ENCODE results near the gene CPM. TPM values are rescaled to one million over a fixed set of nuclear protein-coding genes. Genes with fewer than 3 reads are reported as not detected.

Gene CPM
- total RNA-seq, 5 donors from 2014 or later (not counting 1 experiment from before 2014, with no cell fraction given) = 1.6 to 2.7 (median 2.1) TPM

GRCh38 chr12:68976395-68976841 lies 43.4 kb upstream of the CPM start:
- H3K27me3 Mint-ChIP-seq = peaks cover 3% of the 10 kb centered on the region in 2 donors
- no peaks in the 10 kb centered on the region for H3K9me3 ChIP-seq
- no peaks in the 10 kb centered on the region for H3K36me3 ChIP-seq (ENCODE audit: control insufficient read depth in 2 of 2, extremely low read depth in 1 of 2, insufficient read depth in 1 of 2, low read length in 1 of 2)
- H3K27ac Mint-ChIP-seq = no peak overlapping the region
- H3K27me3 ChIP-seq (replicated peaks in 1 of 2; ENCODE audit: control insufficient read depth in 2 of 2, extremely low read depth in 1 of 2, insufficient read depth in 2 of 2, low read length in 1 of 2) = peaks cover 0 to 5% of the 10 kb centered on the region in 2 experiments
- ATAC-seq (replicated peaks in 1 of 4) = no peak
- no peak overlapping the region for H3K4me3 Mint-ChIP-seq
- no peak for DNase-seq
- ChIA-PET CTCF (no interaction called here), POLR2A (no interaction called here)
- no peaks in the 10 kb centered on the region for H3K4me1 ChIP-seq (ENCODE audit: control insufficient read depth in 1 of 2, extremely low read depth in 1 of 2, insufficient read depth in 2 of 2, low read length in 2 of 2)
- no peak overlapping the region for H3K4me3 ChIP-seq (ENCODE audit: control insufficient read depth in 1 of 2, extremely low read depth in 1 of 2, low read length in 1 of 2)
- no peak overlapping the region for H3K27ac ChIP-seq (ENCODE audit: low read length)
- no CpG with 5 or more reads among the region's 2 CpGs for WGBS (ENCODE audit: insufficient coverage)
- H3K9me3 Mint-ChIP-seq = no peaks in the 10 kb centered on the region
- H3K36me3 Mint-ChIP-seq = no peaks in the 10 kb centered on the region
- H3K4me1 Mint-ChIP-seq = no peaks in the 10 kb centered on the region

DNA sequence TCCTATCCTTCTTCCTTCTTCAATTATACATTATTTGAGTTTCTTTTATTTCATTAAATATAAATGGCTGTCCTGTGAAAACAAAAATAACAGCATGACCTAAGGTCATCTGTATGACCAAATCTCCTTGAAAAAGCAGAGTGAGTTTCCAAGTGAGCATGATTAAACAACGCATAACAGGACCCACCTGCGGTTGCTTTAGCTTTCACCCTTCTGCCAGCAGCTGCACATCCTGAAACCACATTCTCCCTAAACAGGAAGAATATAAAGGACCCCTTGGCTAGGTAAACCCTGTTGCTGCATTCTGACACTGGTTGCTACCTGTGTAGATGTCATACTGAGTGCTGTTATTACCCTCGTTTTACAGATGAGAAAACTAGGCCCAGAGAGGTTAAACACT lies 42.8 kb upstream of the CPM start:
- DNase-seq (no peak), ATAC-seq (replicated peaks in 1 of 4) (no peak)
- H3K4me1 Mint-ChIP-seq = no peaks in the 10 kb centered on the region
- Histone ChIP-seq H3K4me3 (ENCODE audit: control insufficient read depth in 1 of 2, extremely low read depth in 1 of 2, low read length in 1 of 2) (no peak overlapping the region), H3K27me3 (replicated peaks in 1 of 2; ENCODE audit: control insufficient read depth in 2 of 2, extremely low read depth in 1 of 2, insufficient read depth in 2 of 2, low read length in 1 of 2) (peaks cover 0 to 3% of the 10 kb centered on the region in 2 experiments), H3K9me3 (no peaks in the 10 kb centered on the region), H3K4me1 (ENCODE audit: control insufficient read depth in 1 of 2, extremely low read depth in 1 of 2, insufficient read depth in 2 of 2, low read length in 2 of 2) (no peaks in the 10 kb centered on the region), H3K36me3 (ENCODE audit: control insufficient read depth in 2 of 2, extremely low read depth in 1 of 2, insufficient read depth in 1 of 2, low read length in 1 of 2) (no peaks in the 10 kb centered on the region), H3K27ac (ENCODE audit: low read length) (no peak overlapping the region)
- peaks cover under 1 to 1% of the 10 kb centered on the region in 2 donors for H3K27me3 Mint-ChIP-seq
- no peak overlapping the region for H3K4me3 Mint-ChIP-seq
- H3K36me3 Mint-ChIP-seq = no peaks in the 10 kb centered on the region
- POLR2A ChIA-PET = no interaction called here
- CTCF ChIA-PET = no interaction called here
- no peak overlapping the region for H3K27ac Mint-ChIP-seq
- no peaks in the 10 kb centered on the region for H3K9me3 Mint-ChIP-seq
- 100% methylated on average over 1 of the region's 3 CpGs for WGBS (ENCODE audit: insufficient coverage)

GRCh38 chr12:68972595-68972994 lies 39.6 kb upstream of the CPM start:
- ChIA-PET CTCF (no interaction called here), POLR2A (no interaction called here)
- no peak for DNase-seq
- H3K4me1 ChIP-seq (ENCODE audit: control insufficient read depth in 1 of 2, extremely low read depth in 1 of 2, insufficient read depth in 2 of 2, low read length in 2 of 2) = no peaks in the 10 kb centered on the region
- ATAC-seq (replicated peaks in 1 of 4) = no peak
- H3K4me3 ChIP-seq (ENCODE audit: control insufficient read depth in 1 of 2, extremely low read depth in 1 of 2, low read length in 1 of 2) = no peak overlapping the region
- H3K27me3 ChIP-seq (replicated peaks in 1 of 2; ENCODE audit: control insufficient read depth in 2 of 2, extremely low read depth in 1 of 2, insufficient read depth in 2 of 2, low read length in 1 of 2) = no peaks in the 10 kb centered on the region
- Mint-ChIP-seq H3K36me3 (no peaks in the 10 kb centered on the region), H3K9me3 (no peaks in the 10 kb centered on the region), H3K4me3 (no peak overlapping the region), H3K27ac (no peak overlapping the region), H3K27me3 (no peaks in the 10 kb centered on the region), H3K4me1 (no peaks in the 10 kb centered on the region)
- WGBS (ENCODE audit: insufficient coverage) = 86% methylated on average over 1 of the region's 2 CpGs
- H3K36me3 ChIP-seq (ENCODE audit: control insufficient read depth in 2 of 2, extremely low read depth in 1 of 2, insufficient read depth in 1 of 2, low read length in 1 of 2) = no peaks in the 10 kb centered on the region
- H3K27ac ChIP-seq (ENCODE audit: low read length) = no peak overlapping the region
- no peaks in the 10 kb centered on the region for H3K9me3 ChIP-seq

- WGBS (ENCODE audit: insufficient coverage) = no CpG with 5 or more reads among the region's 8 CpGs
- H3K4me3 Mint-ChIP-seq = no peak overlapping the region
- H3K27ac Mint-ChIP-seq = no peak overlapping the region
- H3K27me3 Mint-ChIP-seq = no peaks in the 10 kb centered on the region
- Histone ChIP-seq H3K9me3 (no peaks in the 10 kb centered on the region), H3K4me3 (ENCODE audit: control insufficient read depth in 1 of 2, extremely low read depth in 1 of 2, low read length in 1 of 2) (no peak overlapping the region), H3K36me3 (ENCODE audit: control insufficient read depth in 2 of 2, extremely low read depth in 1 of 2, insufficient read depth in 1 of 2, low read length in 1 of 2) (no peaks in the 10 kb centered on the region), H3K27ac (ENCODE audit: low read length) (no peak overlapping the region), H3K4me1 (ENCODE audit: control insufficient read depth in 1 of 2, extremely low read depth in 1 of 2, insufficient read depth in 2 of 2, low read length in 2 of 2) (no peaks in the 10 kb centered on the region), H3K27me3 (replicated peaks in 1 of 2; ENCODE audit: control insufficient read depth in 2 of 2, extremely low read depth in 1 of 2, insufficient read depth in 2 of 2, low read length in 1 of 2) (no peaks in the 10 kb centered on the region)
- H3K36me3 Mint-ChIP-seq = no peaks in the 10 kb centered on the region
- H3K9me3 Mint-ChIP-seq = no peaks in the 10 kb centered on the region
- ATAC-seq (replicated peaks in 1 of 4) = no peak
- no peaks in the 10 kb centered on the region for H3K4me1 Mint-ChIP-seq
- no peak for DNase-seq
- ChIA-PET POLR2A (no interaction called here), CTCF (no interaction called here)
Measured at GRCh38 chr12:68971404-68971803, 38.4 kb upstream of the CPM start.

GRCh38 chr12:68970951-68971350 lies 38.0 kb upstream of the CPM start:
- no peak for DNase-seq
- POLR2A ChIA-PET = no interaction called here
- ATAC-seq (replicated peaks in 1 of 4) = no peak
- H3K9me3 Mint-ChIP-seq = no peaks in the 10 kb centered on the region
- CTCF ChIA-PET = no interaction called here
- no peaks in the 10 kb centered on the region for H3K36me3 Mint-ChIP-seq
- no peaks in the 10 kb centered on the region for H3K27me3 Mint-ChIP-seq
- H3K4me1 Mint-ChIP-seq = no peaks in the 10 kb centered on the region
- WGBS (ENCODE audit: insufficient coverage) = no CpG with 5 or more reads among the region's 1 CpG
- Histone ChIP-seq H3K4me1 (ENCODE audit: control insufficient read depth in 1 of 2, extremely low read depth in 1 of 2, insufficient read depth in 2 of 2, low read length in 2 of 2) (no peaks in the 10 kb centered on the region), H3K4me3 (ENCODE audit: control insufficient read depth in 1 of 2, extremely low read depth in 1 of 2, low read length in 1 of 2) (no peak overlapping the region), H3K9me3 (no peaks in the 10 kb centered on the region), H3K27ac (ENCODE audit: low read length) (no peak overlapping the region), H3K36me3 (ENCODE audit: control insufficient read depth in 2 of 2, extremely low read depth in 1 of 2, insufficient read depth in 1 of 2, low read length in 1 of 2) (no peaks in the 10 kb centered on the region), H3K27me3 (replicated peaks in 1 of 2; ENCODE audit: control insufficient read depth in 2 of 2, extremely low read depth in 1 of 2, insufficient read depth in 2 of 2, low read length in 1 of 2) (no peaks in the 10 kb centered on the region)
- H3K27ac Mint-ChIP-seq = no peak overlapping the region
- H3K4me3 Mint-ChIP-seq = no peak overlapping the region

GRCh38 chr12:68970306-68970705 lies 37.3 kb upstream of the CPM start:
- no peaks in the 10 kb centered on the region for H3K27me3 ChIP-seq (replicated peaks in 1 of 2; ENCODE audit: control insufficient read depth in 2 of 2, extremely low read depth in 1 of 2, insufficient read depth in 2 of 2, low read length in 1 of 2)
- ChIA-PET POLR2A (no interaction called here), CTCF (no interaction called here)
- no peak for ATAC-seq (replicated peaks in 1 of 4)
- H3K9me3 ChIP-seq = no peaks in the 10 kb centered on the region
- no peaks in the 10 kb centered on the region for H3K4me1 ChIP-seq (ENCODE audit: control insufficient read depth in 1 of 2, extremely low read depth in 1 of 2, insufficient read depth in 2 of 2, low read length in 2 of 2)
- peaks cover 0 to under 1% (median 0%) of the 10 kb centered on the region in 3 donors for H3K9me3 Mint-ChIP-seq
- H3K27ac Mint-ChIP-seq = no peak overlapping the region
- no peaks in the 10 kb centered on the region for H3K4me1 Mint-ChIP-seq
- no peaks in the 10 kb centered on the region for H3K36me3 Mint-ChIP-seq
- no peak overlapping the region for H3K27ac ChIP-seq (ENCODE audit: low read length)
- no peaks in the 10 kb centered on the region for H3K27me3 Mint-ChIP-seq
- DNase-seq = no peak
- H3K36me3 ChIP-seq (ENCODE audit: control insufficient read depth in 2 of 2, extremely low read depth in 1 of 2, insufficient read depth in 1 of 2, low read length in 1 of 2) = no peaks in the 10 kb centered on the region
- H3K4me3 Mint-ChIP-seq = no peak overlapping the region
- H3K4me3 ChIP-seq (ENCODE audit: control insufficient read depth in 1 of 2, extremely low read depth in 1 of 2, low read length in 1 of 2) = no peak overlapping the region

DNA sequence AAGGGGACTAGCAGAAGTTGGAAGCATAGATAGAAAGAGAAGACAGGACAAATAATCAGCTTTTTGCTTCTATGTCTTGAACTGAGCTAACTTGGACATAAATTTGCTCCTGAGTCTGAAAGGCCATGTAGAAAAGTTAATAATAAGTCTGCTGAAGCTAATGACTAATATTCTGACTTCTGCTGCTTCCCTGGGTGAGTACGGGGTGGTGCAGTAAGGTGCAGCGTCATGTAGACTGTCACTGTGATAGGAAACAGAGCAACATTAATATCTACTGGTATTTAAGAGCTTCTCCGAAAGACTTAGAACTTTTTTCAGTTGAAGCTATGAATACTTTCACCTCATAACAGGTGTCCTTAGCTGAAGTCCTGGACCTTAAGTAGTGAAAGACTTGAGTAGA lies 34.1 kb upstream of the CPM start:
- Histone ChIP-seq H3K27ac (ENCODE audit: low read length) (no peak overlapping the region), H3K9me3 (no peaks in the 10 kb centered on the region), H3K4me3 (ENCODE audit: control insufficient read depth in 1 of 2, extremely low read depth in 1 of 2, low read length in 1 of 2) (no peak overlapping the region), H3K27me3 (replicated peaks in 1 of 2; ENCODE audit: control insufficient read depth in 2 of 2, extremely low read depth in 1 of 2, insufficient read depth in 2 of 2, low read length in 1 of 2) (no peaks in the 10 kb centered on the region), H3K36me3 (ENCODE audit: control insufficient read depth in 2 of 2, extremely low read depth in 1 of 2, insufficient read depth in 1 of 2, low read length in 1 of 2) (no peaks in the 10 kb centered on the region), H3K4me1 (ENCODE audit: control insufficient read depth in 1 of 2, extremely low read depth in 1 of 2, insufficient read depth in 2 of 2, low read length in 2 of 2) (no peaks in the 10 kb centered on the region)
- no peaks in the 10 kb centered on the region for H3K36me3 Mint-ChIP-seq
- H3K27ac Mint-ChIP-seq = no peak overlapping the region
- peaks cover 0 to 5% (median 0%) of the 10 kb centered on the region in 3 donors for H3K9me3 Mint-ChIP-seq
- ChIA-PET POLR2A (interaction anchor here in 1 of 2 donors (0.6 kb wide), 1 partner anchor 160 kb away, joined by 3 read pairs; no protein-coding TSS in a partner anchor), CTCF (interaction anchor here in 1 of 2 donors (0.9 kb wide), 1 partner anchor 103 kb away, joined by 3 read pairs; no protein-coding TSS in a partner anchor)
- H3K4me3 Mint-ChIP-seq = no peak overlapping the region
- DNase-seq (no peak), ATAC-seq (replicated peaks in 1 of 4) (no peak)
- H3K4me1 Mint-ChIP-seq = no peaks in the 10 kb centered on the region
- no CpG with 5 or more reads among the region's 3 CpGs for WGBS (ENCODE audit: insufficient coverage)
- H3K27me3 Mint-ChIP-seq = no peaks in the 10 kb centered on the region
